ENCODE results near the gene PRKACA.

GRCh38 chr19:14063105-14063504 lies 54.5 kb downstream of the PRKACA start:
- TF ChIP-seq CTCF (conservative IDR thresholded peaks at IDR 0.05) = no peak
- no peak for TF ChIP-seq ZFX (IDR thresholded peaks at IDR 0.05)

All from C4-2B (cell line).